GM19452 (cell line): Measurements from ENCODE around the gene TWIST2.

Experiments
- ATAC-seq: cut with Tn5 transposase; IDR thresholded peaks from one replicate; pipeline ENCODE4 v1.9.1; 2021; ENCODE audit not compliant: unreplicated experiment

Gene TWIST2

GRCh38 chr2:238847841-238848690, at the start of gene TWIST2:
TWIST2 (plus strand) TSS chr2:238848085; CDS start chr2:238848216, 131 bp downstream.
- ATAC-seq = no peak

DNA sequence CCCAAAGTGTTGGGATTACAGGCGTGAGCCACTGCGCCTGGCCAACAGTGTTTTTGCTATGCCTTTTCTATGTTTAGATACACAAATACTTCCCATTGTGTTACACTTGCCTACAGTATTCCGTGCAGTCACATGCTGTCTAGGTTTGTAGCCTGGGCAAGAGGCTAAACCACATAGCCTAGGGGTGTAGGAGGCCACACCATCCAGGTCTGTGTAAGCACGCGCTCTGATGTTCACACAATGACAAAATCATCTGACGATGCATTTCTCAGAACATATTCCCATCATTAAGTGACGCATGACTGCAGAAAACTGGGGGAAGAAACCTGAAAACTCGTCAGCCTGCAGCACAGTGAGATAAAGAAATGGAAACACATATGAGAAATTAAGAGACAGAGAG, 46.1 kb upstream of the TWIST2 start:
- no peak for ATAC-seq

GRCh38 chr2:238802957-238803356, 44.9 kb upstream of the TWIST2 start:
- ATAC-seq = no peak

DNA sequence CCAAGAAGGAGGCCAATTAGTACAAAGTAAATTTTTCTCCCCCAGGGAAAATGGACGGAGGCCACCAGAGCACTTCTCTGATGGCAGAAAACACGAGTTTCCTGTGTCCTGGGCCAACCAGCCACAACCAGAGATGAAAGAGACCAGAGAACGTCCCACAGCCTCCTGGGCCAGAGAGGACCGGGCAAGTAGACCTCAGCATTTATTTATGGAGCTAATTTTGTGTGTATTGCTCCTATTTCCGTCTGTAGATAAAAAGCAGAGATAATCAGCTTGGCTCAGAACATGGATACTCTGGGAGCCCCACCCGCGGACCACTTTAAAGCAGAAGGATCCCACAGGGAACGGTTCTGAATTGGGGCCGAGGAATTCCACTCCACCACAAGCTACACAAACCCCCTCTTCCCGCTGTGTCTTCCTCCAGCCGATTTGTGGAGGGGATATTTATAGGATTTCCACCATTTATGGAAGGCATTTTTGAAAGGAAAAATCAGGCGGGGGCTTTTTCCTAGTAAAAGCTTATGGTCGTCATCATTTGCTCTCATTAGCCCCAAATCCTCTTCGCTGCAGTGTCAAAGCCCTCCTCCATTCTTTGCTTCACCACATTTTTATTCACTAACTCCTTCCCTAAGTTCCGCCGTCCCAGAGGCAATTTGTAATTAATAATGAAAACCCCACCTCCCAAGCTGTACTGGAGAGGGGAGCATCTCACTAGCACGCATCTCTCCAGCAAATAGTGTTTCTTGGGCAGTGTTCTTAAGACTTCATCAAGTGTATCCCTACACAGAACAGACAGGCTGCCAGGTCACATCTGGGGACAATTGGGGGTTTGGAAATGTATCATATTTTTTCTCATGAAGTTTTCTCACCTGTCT, 43.7 kb upstream of the TWIST2 start:
- no peak for ATAC-seq

- no peak for ATAC-seq
These were observed 39.1 kb upstream of the TWIST2 start for GRCh38 chr2:238808761-238809160.

DNA sequence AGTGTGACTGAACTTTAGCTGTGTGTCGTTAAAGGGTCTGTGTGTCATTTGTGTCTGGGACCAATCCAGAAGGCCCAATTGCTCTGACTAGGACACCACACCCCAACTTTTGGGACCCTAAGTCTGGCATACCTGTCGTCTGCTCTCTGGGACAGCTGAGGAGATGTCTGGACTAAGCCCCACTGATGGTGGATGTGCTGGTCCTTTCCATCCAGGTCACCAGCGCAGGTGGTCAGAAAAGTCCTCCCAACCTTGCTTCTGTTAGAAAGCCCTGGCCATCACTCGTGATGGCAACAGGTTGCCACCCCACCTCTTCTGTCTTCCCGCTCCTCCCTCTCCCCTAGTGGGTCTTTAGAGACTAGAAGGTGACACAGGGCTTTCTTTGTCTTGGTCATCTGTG, 37.6 kb upstream of the TWIST2 start:
- no peak for ATAC-seq

- no peak for ATAC-seq
These were observed 36.6 kb upstream of the TWIST2 start for GRCh38 chr2:238811293-238811692.

DNA sequence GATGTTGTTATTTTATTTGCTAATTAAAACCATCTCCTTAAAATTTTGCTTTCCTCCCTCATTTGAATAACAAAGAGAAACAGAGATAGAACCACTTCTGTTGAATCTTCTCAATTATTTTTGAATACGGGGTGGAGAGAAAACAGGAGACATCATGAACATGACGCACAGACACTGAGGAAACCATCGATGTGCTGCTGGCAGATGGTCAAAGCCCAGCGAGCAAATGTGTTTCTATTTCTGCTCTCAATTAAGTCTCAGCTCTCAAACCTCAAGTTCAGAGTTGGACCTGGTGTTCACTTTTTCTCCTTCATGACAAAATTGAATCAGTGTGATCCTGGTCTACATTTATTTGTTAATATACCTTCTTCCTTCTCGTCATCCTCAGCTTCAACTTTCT, 36.1 kb upstream of the TWIST2 start:
- no peak for ATAC-seq

GRCh38 chr2:238813109-238813508, 34.8 kb upstream of the TWIST2 start:
- ATAC-seq = no peak

GRCh38 chr2:238814815-238815214, 33.1 kb upstream of the TWIST2 start:
- ATAC-seq = no peak

DNA sequence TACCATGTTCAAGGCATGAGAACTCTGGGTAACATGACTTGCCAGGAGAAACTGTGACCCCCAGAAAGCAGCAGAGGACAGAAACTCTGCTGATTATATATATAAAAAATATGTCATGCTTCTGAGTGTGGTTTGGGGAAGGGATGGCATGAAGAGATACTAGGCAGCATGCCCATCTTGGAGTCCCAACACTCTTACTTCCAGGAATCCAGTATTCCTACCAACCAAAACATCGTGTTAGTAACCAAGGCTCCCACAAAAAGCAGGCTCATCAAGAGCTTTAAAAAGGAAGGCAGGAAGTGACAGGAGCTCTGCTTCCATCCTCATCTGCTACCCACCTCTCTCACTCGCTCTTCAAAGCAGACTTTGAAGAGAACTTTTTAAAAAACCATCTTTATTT, 31.6 kb upstream of the TWIST2 start:
- no peak for ATAC-seq

GRCh38 chr2:238817382-238817781, 30.5 kb upstream of the TWIST2 start:
- ATAC-seq = no peak

GRCh38 chr2:238817891-238818290, 30.0 kb upstream of the TWIST2 start:
- ATAC-seq = no peak

GRCh38 chr2:238818561-238818960, 29.3 kb upstream of the TWIST2 start:
- no peak for ATAC-seq

- no peak for ATAC-seq
These were observed 27.7 kb upstream of the TWIST2 start for GRCh38 chr2:238820197-238820596.

DNA sequence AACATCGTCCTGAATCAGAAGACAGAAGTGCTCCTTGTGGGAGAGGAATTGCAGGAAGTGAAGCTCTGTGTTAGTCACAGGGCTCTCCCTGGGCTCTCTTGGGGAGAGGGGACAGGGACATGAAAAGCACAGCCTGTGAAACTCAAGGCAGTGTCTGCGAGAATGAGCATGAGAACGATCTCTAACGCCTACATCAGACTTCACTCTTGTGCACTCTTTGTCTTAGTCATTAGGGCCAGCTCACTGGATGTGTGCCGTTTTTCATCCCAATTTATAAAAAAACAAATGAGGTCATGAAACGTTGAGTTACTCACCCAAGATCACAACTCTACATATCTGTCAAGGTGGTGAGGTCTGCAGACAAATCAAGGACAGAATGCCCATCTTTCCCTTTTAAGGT, 27.0 kb upstream of the TWIST2 start:
- ATAC-seq = no peak

DNA sequence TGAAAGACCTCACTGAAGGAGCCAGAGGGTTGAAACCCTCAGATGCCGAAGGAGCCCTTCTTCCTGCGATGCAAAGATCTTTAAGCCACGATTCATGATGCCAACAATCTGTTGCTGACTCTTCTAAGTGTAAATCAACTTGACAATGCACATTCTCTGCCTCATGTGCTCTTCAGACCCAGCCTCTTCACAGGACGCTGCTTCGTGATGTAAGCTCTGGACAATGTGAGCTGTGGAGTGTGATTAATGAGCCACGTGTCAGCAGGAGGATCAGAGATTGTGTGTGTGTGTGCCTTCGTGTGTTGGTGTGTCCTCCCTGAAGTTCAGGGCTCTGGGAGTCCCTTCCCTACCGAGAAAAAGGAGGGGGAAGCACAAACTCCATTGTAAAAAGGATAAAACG, 26.5 kb upstream of the TWIST2 start:
- no peak for ATAC-seq

- no peak for ATAC-seq
These were observed 25.8 kb upstream of the TWIST2 start for GRCh38 chr2:238821944-238822670.

DNA sequence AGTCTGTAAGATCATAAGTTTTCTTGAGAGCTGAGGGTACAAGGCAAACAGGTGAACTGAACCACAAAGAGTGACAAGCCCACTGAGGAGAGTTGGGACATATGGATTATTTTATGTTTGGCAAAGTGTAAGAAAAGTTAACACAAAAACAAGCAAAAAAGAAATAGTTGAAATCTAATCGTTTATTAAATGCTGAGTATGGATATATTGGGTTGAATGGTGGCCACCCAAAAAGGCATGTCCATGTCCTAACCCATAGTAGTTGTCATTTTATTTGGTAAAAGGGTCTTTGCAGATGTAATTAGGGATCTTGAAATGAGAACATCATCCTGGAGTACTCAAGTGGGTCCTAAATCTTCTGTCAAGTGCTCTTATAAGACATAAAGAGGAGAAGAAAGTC, 24.9 kb upstream of the TWIST2 start:
- ATAC-seq = no peak

- ATAC-seq = no peak
These were observed 16.7 kb upstream of the TWIST2 start for GRCh38 chr2:238831177-238831576.

- no peak for ATAC-seq
These were observed 12.9 kb upstream of the TWIST2 start for GRCh38 chr2:238834982-238835381.
